NCI-H128 (cell line): ENCODE results near the gene RLF.
"Not testable (repeated sequence)": the region's sequence is repeated elsewhere in the genome, so short reads cannot be mapped to it uniquely, and the experiment has no call there.

Source experiments
- DNase-seq: peaks from one replicate; lab custom pipeline; 2025; ENCODE audit not compliant: unreplicated experiment; lab: John Stamatoyannopoulos, UW

The RLF gene

DNA sequence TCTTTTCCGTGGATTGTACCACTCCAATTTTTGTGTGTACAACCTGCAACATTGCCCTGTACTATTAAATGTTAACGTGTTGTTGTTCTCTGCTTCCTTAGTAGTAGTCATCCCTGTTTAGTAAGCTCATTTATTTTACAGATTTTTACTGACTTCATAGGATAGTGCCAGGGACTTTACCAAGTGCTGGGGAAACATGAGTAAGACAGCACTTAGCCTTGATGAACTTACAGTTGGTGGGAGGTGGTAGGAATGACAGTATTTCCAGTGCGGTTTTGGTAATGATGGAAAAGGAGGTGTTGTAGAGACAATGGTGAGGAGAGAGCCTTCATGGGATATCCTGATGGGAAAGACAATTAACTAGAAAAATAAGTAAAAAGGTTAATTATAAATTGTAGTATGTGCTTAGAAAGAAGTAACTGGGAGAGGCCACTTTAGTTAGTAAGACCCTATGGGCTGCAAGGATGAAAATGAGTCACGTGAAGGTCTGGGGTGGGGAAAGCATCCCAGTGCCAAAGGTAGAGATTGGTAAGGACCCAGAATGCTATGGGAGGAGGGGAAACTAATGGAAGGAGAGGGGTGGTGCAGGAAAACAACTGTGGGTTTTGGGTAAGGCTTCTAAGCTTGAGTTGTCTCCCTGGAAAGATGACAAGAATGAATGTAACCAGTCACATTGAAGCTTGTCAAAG lies 1.7 kb downstream of the RLF start:
- DNase-seq: no peak

- DNase-seq: no peak
Measured at GRCh38 chr1:40167317-40167716, 6.1 kb downstream of the RLF start.

DNA sequence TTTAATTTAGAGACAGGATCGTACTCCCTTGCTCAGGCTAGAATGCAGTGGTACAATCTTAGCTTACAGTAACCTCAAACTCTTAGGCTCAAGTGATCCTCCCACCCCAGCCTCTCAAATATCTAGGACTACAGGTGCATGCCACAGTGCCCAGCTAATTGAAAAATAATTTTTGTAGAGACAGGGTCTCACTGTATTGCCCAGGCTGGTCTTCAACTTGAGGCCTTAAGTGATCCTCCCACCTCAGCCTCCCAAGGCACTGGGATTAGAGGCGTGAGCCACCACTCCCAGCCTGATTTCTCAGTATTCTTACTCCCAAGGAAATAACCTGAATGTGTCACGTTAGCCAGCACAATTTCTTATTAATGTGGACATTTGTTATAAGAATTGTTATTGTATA lies 9.8 kb downstream of the RLF start:
- no peak for DNase-seq

GRCh38 chr1:40174788-40175187 lies 13.6 kb downstream of the RLF start:
- DNase-seq: no peak

DNA sequence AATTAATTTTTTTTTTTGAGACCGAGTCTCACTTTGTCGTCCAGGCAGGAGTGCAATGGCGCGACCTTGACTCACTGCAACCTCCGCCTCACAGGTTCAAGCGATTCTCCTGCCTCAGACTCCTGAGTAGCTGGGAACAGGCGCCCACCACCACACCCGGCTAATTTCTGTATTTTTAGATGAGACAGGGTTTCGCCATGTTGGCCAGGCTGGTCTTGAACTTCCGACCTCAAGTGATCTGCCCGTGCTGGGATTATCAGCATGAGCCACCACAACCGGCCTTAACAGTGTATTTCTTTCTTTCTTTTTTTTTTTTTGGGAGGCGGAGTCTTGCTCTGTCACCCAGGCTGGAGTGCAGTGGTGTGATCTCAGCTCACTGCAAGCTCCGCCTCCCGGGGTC lies 15.8 kb downstream of the RLF start:
- DNase-seq: not testable (repeated sequence)

DNA sequence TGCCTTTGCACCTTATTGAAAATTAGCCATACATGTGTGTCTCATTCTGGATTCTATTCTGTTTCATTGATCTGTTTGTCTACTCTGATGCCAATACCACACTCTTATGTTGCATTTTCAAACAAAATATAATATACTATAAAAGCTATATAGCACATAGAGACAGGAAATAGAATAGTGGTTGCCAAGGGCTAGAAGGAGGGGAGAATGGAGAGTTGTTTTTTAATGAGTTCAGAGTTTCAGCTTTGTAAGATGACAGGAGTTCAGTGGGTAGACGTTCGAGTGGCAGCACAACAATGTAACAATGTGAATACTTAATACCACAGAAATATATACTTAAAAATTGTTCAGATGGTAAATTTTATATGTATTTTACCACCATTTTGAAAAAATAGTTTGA lies 17.0 kb downstream of the RLF start:
- no peak for DNase-seq

DNA sequence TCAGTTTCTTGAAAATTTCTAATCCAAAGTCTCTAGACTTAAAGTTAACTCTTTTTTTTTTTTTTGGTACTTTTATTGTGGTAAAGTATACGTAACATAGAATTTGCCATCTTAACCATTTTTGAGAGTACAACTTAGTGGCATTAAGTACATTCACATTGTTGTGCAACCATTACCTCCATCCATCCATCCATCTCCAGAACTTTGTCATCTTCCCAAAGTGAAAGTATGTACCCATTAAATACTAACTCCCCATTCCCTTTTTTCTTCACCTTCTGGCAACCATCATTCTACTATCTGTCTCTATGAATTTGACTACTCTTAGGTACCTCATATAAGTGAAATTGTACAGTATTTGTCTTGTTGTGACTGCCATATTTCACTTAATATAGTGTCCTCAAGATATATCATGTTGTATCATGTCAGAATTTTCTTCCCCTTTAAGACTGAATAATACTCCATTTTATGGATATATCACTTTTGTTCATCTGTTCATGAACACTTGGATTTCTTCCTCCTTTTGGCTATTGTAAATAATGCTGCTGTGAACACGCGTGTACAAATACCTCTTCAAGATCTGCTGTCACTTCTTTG lies 18.4 kb downstream of the RLF start:
- no peak for DNase-seq

DNA sequence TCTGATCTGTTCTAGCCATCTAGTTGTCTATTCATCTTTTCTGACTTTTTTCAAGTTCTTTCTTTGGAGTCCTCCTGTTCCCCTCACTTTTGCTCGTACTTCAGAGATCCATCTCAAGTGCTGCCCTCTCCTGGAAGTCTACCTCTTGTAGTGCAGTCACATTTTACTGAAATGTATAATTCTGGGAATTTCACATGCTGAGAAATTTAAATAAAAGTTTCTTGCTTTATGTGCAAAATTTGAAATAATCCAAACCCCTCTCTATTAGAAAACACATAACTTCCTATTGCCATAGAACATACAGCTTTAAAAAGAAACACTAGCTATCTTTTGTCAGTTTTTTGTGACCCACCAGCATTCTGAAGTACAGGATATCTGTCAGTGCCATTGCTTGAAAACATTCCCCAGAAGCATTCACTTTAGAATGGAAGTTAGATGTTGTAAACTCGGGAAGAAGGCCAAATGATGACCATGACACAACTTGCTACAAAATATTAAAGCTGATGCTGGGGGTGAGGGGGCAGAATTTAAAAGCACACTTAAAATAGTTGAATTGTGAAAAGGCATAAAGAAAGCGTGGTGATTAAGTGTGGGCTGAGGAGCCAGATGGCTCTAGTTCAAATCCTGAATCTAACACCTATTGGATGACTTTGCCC lies 22.0 kb downstream of the RLF start:
- no peak for DNase-seq

GRCh38 chr1:40184193-40184592 lies 23.0 kb downstream of the RLF start:
- no peak for DNase-seq

DNA sequence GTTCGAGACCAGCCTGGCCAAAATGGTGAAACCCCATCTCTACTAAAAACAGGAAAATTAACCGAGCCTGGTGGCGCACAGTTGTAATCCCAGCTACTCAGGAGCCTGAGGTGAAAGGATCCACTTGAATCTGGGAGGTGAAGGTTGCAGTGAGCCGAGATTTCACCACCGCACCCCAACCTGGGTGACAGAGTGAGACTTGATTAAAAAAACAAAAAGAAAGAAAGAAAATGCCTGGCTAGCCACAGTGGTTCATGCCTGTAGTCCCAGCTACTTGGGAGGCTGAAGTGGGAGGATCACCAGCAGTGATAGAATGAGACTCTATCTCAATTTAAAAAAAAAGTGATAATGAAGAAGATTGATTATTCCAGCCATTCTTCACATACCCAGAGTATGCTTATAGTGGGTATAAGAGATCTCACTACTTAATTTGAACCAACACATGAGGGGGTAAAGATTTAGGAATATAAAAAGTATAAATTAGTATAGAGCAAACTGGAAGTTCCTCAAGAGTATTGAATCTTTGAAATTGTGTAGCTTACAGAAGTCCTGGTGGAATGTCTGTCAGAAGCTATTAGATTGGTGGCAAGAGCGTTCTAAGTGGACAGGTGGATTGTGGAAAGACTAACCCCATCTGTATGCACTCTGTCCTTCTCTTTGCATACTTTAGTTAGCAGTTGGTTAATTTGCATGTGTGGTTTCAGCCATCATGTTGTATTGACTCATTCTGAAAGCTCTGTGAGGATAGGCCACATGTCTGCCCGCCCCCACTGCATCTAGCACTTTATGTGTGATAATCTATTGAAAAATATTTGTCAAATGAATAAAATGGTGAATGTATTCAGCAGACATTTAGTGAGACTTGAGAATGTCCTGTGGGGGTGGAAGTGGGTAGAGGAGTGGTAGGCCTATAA lies 25.0 kb downstream of the RLF start:
- DNase-seq: no peak

GRCh38 chr1:40187399-40187798 lies 26.2 kb downstream of the RLF start:
- DNase-seq: no peak

DNA sequence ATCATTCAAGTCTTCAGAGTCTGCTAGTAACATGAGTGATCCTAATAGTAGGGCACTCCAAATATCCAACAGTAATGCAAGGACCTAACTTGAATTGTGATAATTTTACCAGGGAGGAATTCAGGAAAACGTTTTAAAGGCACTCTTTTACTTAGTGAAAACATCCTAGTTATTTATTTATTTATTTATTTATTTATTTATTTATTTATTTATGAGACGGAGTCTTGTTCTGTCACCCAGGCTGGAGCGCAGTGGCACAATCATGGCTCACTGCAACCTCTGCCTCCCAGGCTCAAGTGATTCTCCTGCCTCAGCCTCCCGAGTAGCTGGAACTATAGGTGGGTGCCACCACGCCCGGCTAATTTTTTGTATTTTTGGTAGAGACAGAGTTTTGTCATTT lies 33.5 kb downstream of the RLF start:
- not testable (repeated sequence) for DNase-seq

- DNase-seq: no peak
Measured at GRCh38 chr1:40197656-40198055, 36.5 kb downstream of the RLF start.

GRCh38 chr1:40199126-40199525 lies 37.9 kb downstream of the RLF start:
- DNase-seq: no peak

- no peak for DNase-seq
Measured at GRCh38 chr1:40204856-40205255, 43.7 kb downstream of the RLF start.

DNA sequence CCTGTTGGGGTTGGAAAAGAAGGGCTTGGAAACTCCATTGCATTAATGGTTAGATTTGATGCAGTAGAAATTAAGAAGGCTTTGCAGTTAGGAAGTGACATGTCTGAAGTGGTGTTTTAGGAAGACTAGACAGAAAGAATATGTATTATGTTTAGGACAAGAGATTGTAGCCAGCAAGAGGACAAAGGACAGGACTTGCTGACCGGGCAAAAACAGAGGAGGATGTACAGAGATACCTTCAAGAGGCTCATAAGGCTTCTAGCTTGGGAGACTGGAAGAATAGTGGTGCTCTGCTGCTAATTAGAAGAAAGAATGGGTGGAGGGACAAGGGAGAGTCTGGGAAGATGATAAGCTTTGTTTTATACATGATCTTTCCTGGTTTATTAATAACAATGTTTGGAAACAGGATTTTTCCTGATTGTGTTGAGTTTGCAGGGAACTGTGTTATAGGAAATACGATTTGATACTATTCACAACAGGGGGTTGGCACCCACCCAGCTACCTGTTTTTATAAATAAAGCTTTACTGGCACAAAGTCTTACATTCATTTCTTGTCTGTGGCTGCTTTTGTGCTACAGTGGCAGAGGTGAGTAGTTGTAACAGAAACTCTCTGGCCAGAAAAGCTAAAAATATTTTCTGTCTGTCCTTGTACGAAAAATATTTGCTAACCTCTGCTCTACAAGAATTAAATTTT lies 49.5 kb downstream of the RLF start:
- no peak for DNase-seq

DNA sequence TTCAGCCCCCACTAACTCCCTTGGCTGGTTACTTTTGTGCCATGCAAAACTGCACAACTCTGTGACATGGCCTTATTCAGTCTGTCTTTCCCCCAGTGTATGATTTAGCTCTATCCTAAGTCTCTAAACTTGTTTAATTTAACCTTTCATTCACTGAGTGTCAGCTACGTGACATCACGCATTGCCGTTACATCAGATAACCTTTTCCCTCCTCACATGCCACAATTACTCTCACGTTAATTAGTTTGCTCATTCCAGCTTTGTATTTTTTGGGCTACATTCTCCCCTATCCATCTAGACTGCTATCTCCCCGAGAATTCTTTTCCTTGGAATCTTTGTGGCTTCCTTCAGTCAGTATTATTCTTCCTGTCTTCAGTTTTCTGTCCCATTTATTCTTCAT lies 57.1 kb downstream of the RLF start:
- no peak for DNase-seq

- not testable (repeated sequence) for DNase-seq
Measured at GRCh38 chr1:40221471-40221905, 60.3 kb downstream of the RLF start.

GRCh38 chr1:40221977-40222772 lies 61.0 kb downstream of the RLF start:
- DNase-seq: no peak

GRCh38 chr1:40224040-40224439 lies 62.9 kb downstream of the RLF start:
- no peak for DNase-seq
